Fibroblast of skin of right biceps (primary cell): ENCODE results near the gene PHC3.
"Not testable (repeated sequence)": the region's sequence is repeated elsewhere in the genome, so short reads cannot be mapped to it uniquely, and the experiment has no call there.

Experiments
- DNase-seq: peaks from one replicate; pipeline ENCODE4 v3.0.0-alpha.2; 2013

PHC3 gene

GRCh38 chr3:170128259-170128976 is 53.1 kb downstream of the PHC3 start:
- DNase-seq, result no peak

GRCh38 chr3:170117134-170117533 is 64.4 kb downstream of the PHC3 start:
- DNase-seq, result peak; percentile 5

GRCh38 chr3:170114165-170114564 is 67.4 kb downstream of the PHC3 start:
- not testable (repeated sequence) for DNase-seq

- DNase-seq, result no peak
These were observed 70.3 kb downstream of the PHC3 start for GRCh38 chr3:170111147-170111771.

- no peak for DNase-seq
These were observed 71.8 kb downstream of the PHC3 start for GRCh38 chr3:170109579-170110293.

- DNase-seq, result no peak
These were observed 72.6 kb downstream of the PHC3 start for GRCh38 chr3:170108955-170109354.

GRCh38 chr3:170107941-170108340 is 73.6 kb downstream of the PHC3 start:
- DNase-seq, result peak; percentile 19

- no peak for DNase-seq
These were observed 79.1 kb downstream of the PHC3 start for GRCh38 chr3:170102431-170102830.

- no peak for DNase-seq
These were observed 80.6 kb downstream of the PHC3 start for GRCh38 chr3:170100944-170101343.

GRCh38 chr3:170098753-170099152 is 82.8 kb downstream of the PHC3 start:
- DNase-seq, result no peak

GRCh38 chr3:170096342-170096741 is 85.2 kb downstream of the PHC3 start:
- no peak for DNase-seq

GRCh38 chr3:170095771-170096170 is 85.8 kb downstream of the PHC3 start:
- DNase-seq, result no peak

- no peak for DNase-seq
These were observed 88.6 kb downstream of the PHC3 start for GRCh38 chr3:170092907-170093306.

GRCh38 chr3:170090601-170090981 is 90.9 kb downstream of the PHC3 start:
- no peak for DNase-seq

GRCh38 chr3:170089862-170090600 is 91.5 kb downstream of the PHC3 start:
- no peak for DNase-seq

- no peak for DNase-seq
These were observed 96.1 kb downstream of the PHC3 start for GRCh38 chr3:170085396-170085795.

GRCh38 chr3:170083343-170083742 is 98.2 kb downstream of the PHC3 start:
- no peak for DNase-seq

GRCh38 chr3:170081079-170081741 is 100.3 kb downstream of the PHC3 start:
- DNase-seq, result peak; percentile 52

- no peak for DNase-seq
These were observed 100.9 kb downstream of the PHC3 start for GRCh38 chr3:170080605-170081004.

- no peak for DNase-seq
These were observed 101.9 kb downstream of the PHC3 start for GRCh38 chr3:170079536-170080165.

GRCh38 chr3:170078620-170079281 is 102.8 kb downstream of the PHC3 start:
- DNase-seq, result no peak

GRCh38 chr3:170077361-170077760 is 104.2 kb downstream of the PHC3 start:
- no peak for DNase-seq
